SKM-1 (cell line): ENCODE results near the gene TMEM130.

Experiments
- DNase-seq: peaks from one replicate; lab custom pipeline; 2025; ENCODE audit not compliant: unreplicated experiment; lab: John Stamatoyannopoulos, UW

TMEM130 gene

GRCh38 chr7:98869597-98870120 is at the start of gene TMEM130:
Gene TMEM130, minus strand, starts transcription at chr7:98870014. Its CDS starts 153 bp downstream, at chr7:98869861.
- DNase-seq, result no peak

- DNase-seq, result no peak
Measured at GRCh38 chr7:98917331-98917730, 47.5 kb upstream of the TMEM130 start.

- no peak for DNase-seq
Measured at GRCh38 chr7:98913612-98914011, 43.8 kb upstream of the TMEM130 start.

GRCh38 chr7:98913026-98913425 is 43.2 kb upstream of the TMEM130 start:
- no peak for DNase-seq

GRCh38 chr7:98911916-98912315 is 42.1 kb upstream of the TMEM130 start:
- DNase-seq, result no peak

GRCh38 chr7:98910427-98910826 is 40.6 kb upstream of the TMEM130 start:
- no peak for DNase-seq

GRCh38 chr7:98909487-98909886 is 39.7 kb upstream of the TMEM130 start:
- no peak for DNase-seq

- DNase-seq, result no peak
Measured at GRCh38 chr7:98908585-98908984, 38.8 kb upstream of the TMEM130 start.

GRCh38 chr7:98907570-98907969 is 37.8 kb upstream of the TMEM130 start:
- no peak for DNase-seq

GRCh38 chr7:98903246-98903645 is 33.4 kb upstream of the TMEM130 start:
- DNase-seq, result no peak

- no peak for DNase-seq
Measured at GRCh38 chr7:98902523-98902922, 32.7 kb upstream of the TMEM130 start.

- DNase-seq, result no peak
Measured at GRCh38 chr7:98900815-98901214, 31.0 kb upstream of the TMEM130 start.

- DNase-seq, result no peak
Measured at GRCh38 chr7:98899816-98900215, 30.0 kb upstream of the TMEM130 start.

- DNase-seq, result no peak
Measured at GRCh38 chr7:98892609-98893008, 22.8 kb upstream of the TMEM130 start.

GRCh38 chr7:98887038-98887437 is 17.2 kb upstream of the TMEM130 start:
- DNase-seq, result no peak

- DNase-seq, result no peak
Measured at GRCh38 chr7:98884416-98884815, 14.6 kb upstream of the TMEM130 start.

GRCh38 chr7:98881561-98882315 is 11.9 kb upstream of the TMEM130 start:
- DNase-seq, result no peak

- no peak for DNase-seq
Measured at GRCh38 chr7:98880485-98880884, 10.7 kb upstream of the TMEM130 start.

GRCh38 chr7:98879979-98880315 is 10.1 kb upstream of the TMEM130 start:
- no peak for DNase-seq

- no peak for DNase-seq
Measured at GRCh38 chr7:98879198-98879978, 9.6 kb upstream of the TMEM130 start.

- no peak for DNase-seq
Measured at GRCh38 chr7:98878365-98879197, 8.8 kb upstream of the TMEM130 start, which contains the start of gene TRRAP. Gene TRRAP, plus strand, starts transcription at chr7:98878532. Its CDS starts 2,619 bp downstream, at chr7:98881151.
